Gastroesophageal sphincter (tissue), 3 donors: ENCODE measurements around the gene TACSTD2.

Source experiments
- EP300 ChIP-seq: sonication (generic); formaldehyde crosslinking; IDR thresholded peaks from one replicate; pipeline ENCODE4 v1.6.1; 2017; ENCODE audit warnings: antibody characterized with exemption, mild to moderate bottlenecking
- POLR2A ChIP-seq, 2 donors: fragments of 450-650 bp; IDR thresholded peaks; one replicate each; pipeline ENCODE4 v1.6.1; 2017; ENCODE audit warnings: antibody characterized with exemption in 2 of 2, mild to moderate bottlenecking in 2 of 2, moderate library complexity in 1 of 2
- POLR2AphosphoS5 ChIP-seq: sonication (generic); formaldehyde crosslinking; IDR thresholded peaks from one replicate; pipeline ENCODE4 v1.6.1; 2017; ENCODE audit warnings: antibody characterized with exemption
- TF ChIP-seq, protein P1 (sequence below), 4 experiments: fragments of 200-600 bp in 2 of 4; fragments of 450-650 bp in 2 of 4; sonication (generic) in 1 of 4; IDR thresholded peaks; one replicate each; pipeline ENCODE4 v1.5.1; 2017 to 2019; ENCODE audit warnings: antibody characterized with exemption in 4 of 4, mild to moderate bottlenecking in 2 of 4, moderate library complexity in 2 of 4

DNA sequence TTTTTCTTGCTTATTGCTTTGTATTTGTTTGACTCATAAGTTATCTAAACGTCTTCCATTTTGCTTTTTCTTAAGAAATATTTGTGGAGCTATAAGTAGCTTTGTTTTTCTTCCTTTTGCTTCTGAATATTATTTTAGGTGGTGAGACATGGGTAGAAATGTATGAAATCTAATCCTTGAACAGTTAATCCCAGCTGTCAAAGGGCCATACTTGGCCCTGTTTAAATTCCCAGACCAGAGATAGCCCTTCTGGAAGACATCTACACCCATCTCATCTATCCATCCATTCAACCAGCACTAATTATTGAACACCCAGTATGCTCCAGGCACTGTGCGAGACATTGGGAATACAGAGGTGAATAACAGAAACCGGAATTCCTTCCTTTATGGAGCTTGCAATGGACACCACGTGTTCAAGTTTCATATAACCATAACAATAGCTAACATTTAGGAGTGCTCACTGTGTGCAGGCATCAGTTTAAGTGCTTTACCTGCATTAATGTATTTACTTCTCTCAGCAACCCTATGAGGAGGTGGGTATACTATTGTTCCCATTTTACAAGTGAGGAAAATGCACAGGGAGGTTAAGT is 8.7 kb downstream of the TACSTD2 start:
- no peak for TF ChIP-seq POLR2A (IDR thresholded peaks at IDR 0.05)
- TF ChIP-seq, protein P1, sequence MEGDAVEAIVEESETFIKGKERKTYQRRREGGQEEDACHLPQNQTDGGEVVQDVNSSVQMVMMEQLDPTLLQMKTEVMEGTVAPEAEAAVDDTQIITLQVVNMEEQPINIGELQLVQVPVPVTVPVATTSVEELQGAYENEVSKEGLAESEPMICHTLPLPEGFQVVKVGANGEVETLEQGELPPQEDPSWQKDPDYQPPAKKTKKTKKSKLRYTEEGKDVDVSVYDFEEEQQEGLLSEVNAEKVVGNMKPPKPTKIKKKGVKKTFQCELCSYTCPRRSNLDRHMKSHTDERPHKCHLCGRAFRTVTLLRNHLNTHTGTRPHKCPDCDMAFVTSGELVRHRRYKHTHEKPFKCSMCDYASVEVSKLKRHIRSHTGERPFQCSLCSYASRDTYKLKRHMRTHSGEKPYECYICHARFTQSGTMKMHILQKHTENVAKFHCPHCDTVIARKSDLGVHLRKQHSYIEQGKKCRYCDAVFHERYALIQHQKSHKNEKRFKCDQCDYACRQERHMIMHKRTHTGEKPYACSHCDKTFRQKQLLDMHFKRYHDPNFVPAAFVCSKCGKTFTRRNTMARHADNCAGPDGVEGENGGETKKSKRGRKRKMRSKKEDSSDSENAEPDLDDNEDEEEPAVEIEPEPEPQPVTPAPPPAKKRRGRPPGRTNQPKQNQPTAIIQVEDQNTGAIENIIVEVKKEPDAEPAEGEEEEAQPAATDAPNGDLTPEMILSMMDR (IDR thresholded peaks at IDR 0.05), result peak in 1 of 4 experiments; percentile 1
- no peak for TF ChIP-seq POLR2AphosphoS5
- no peak for TF ChIP-seq EP300
